Colon (tissue), 2 donors: ENCODE results near the gene ZFHX3.

ENCODE experiments used
- FAIRE-seq: peaks from 2 replicates; lab custom pipeline; 2012; peaks lifted over from hg19 to GRCh38; lab: Jason Lieb, UNC
- donor health status: control.
- donor health status: control.

ZFHX3 gene

DNA sequence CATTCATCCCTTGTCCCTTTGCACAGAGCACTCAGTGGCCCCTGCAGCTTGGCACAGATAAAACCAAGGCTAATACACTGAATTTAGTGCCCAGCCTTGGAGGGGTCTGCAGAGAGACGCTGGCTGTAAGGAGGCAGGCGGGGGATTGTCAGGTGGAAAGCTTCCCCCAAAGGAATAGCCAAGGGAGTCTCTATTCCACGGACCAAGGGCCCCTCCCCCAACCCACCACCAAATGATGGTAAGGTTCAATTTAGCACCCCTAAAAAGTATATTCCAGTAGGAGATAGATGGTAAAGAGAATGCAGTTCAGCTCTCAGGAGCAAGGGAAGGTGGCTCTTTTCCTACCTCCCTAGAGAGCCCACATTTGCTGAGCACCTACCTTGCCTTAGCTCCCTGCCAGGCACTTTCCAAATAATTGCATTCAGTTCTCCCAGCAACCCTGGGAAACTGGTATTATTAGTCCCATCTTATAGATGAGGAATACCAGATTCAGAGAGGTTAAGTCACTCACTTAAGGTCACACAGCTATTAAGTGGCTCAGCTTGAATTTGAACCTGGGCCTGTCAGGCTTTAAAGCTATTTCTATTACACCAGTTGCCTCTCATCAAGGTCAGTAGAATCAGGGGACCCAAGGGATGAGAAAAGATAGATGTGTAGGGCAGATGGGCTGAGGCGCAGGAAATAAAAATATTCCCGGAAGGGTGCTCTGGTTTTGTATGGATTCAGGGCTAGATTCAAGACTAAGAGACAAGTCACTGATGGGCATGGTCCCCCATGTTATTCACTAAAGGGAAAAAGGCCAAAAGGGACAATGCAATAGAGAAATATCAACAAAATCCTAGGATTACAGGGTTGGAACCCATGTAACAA is 20.0 kb upstream of the ZFHX3 start:
- FAIRE-seq = no peak

DNA sequence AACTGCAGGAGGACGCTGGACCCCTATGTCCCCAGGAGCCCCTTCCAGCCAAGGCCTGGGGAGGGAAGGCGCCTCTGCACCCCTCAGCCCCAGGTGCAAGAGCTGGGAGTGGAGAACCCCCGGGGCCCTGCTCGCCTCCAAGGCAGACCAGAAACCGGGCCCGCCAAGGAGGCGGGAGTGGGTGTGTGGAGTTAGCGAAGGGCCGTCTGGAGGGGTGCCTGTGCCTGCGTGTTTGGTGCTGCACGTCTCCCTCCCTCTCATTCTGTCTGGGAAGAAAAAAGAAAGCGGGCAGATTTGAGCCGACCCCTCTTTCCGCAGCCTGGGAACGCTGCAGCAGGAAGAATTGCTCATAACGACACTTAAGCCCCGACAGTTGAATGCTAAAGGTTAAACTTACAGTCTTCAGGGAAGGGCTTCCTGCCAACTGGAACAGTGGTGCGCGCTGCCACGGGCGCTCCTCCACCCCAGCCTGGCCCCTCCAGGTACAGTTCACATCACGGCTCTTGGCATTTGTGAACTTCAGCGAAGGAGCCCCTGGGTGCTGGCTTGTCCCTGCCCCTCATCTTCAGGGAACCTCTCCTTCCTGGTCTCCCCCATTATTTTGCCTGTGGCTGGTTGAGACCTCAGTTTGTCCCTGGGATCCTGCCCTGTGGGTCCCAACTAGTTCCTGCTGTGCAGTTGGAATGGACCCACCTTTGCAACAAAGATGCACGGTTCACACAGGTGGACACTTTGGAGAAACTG is 19.2 kb upstream of the ZFHX3 start:
- FAIRE-seq = no peak

DNA sequence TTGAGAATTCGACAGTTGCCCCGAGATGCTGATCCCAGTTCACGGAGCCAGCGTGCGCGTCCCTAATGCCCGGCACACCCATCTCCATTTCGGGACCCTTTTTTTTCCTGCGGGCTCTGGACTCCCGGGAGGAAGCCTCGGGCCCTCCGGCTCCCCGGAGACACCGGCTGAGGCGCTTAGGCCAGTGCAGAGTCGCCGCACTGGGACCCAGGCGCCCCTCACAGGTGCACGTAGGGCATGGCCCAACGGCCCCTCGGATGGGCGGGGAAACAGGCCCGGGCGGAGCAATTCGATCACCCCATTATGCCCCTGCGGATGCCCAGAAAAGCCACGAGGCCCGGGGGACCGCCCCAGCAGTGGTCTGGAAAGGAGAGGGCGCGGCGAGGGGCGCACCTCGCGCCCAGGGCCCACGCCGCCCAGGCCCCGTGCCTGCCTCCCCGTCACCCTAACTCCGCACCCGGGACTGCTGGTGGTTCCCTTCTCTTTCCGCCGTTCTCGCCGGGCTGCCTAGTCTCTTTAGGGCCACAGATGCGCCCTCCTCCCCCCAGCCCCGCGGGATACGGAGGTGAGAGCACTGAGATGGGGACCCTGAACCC is 18.5 kb upstream of the ZFHX3 start:
- no peak for FAIRE-seq

DNA sequence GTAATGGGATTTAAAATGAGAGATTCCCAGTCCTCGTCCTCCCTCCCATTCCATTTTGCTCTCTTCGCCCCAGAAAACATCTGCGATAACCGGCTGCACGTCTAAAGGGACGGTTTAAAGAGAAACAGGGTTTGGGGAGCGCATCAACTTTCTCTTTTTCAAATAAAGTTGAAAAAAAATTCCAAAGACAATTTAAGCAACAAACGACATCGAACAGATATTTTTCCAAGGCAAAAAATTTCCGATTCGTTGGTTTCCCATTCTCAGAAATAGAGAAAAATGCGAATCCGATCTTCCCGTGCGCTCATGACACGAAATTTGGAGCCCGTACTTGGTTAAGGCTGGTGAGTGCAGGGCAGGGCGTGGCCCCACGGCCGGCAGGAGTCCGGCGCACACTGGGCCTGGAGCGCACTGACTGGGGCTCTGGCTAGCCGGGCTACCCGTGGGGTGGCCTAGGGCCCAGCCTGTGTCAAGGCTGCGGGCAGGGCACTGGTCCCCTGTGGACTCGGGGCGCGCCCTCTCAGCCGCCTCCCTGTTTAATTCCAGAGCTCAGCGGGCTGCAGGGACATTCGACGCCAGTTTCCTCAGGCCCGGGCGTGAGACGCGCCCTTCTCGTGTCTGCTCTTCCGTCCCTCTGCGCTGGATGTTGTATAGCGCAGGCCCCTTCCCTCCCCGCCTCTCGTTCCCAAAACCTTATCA is 17.9 kb upstream of the ZFHX3 start:
- FAIRE-seq = no peak

- FAIRE-seq = no peak
These were observed 17.1 kb upstream of the ZFHX3 start for GRCh38 chr16:73064994-73065545.

GRCh38 chr16:73064212-73064993 is 16.5 kb upstream of the ZFHX3 start:
- no peak for FAIRE-seq

- FAIRE-seq = no peak
These were observed 15.9 kb upstream of the ZFHX3 start for GRCh38 chr16:73063854-73064211.

- no peak for FAIRE-seq
These were observed 15.1 kb upstream of the ZFHX3 start for GRCh38 chr16:73062743-73063733.

- no peak for FAIRE-seq
These were observed 14.2 kb upstream of the ZFHX3 start for GRCh38 chr16:73062001-73062616.

DNA sequence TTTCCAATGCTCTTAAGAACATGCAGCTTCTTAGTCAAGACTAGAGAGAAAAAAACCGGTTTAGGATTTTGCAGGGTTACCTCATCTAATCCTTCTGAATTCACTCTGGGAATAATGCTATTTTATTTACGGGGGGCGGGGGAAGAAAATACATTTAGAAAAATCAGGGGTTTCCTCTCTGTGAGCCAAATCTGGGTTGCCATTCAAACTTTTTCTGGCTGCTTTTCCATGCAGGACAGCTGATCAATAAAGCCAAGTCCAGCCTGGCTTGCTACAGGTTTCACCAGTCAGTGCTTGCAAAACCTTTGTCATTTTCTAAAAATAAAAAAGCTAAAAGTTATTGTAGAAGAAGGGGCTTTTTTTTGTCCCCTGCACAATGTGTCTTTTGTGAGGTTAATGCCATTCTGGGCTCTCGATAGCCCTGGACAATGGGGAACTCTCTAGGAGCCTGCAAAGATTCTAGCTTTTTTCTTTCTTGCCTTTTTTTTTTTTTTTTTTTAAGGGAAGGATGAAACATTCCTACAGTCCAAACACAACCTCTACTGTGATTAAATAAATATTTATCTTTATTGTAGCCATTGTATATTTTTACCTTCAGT is 13.1 kb upstream of the ZFHX3 start:
- FAIRE-seq = no peak

GRCh38 chr16:73059779-73060615 is 12.1 kb upstream of the ZFHX3 start:
- FAIRE-seq = no peak

- FAIRE-seq = no peak
These were observed 10.9 kb upstream of the ZFHX3 start for GRCh38 chr16:73058616-73059409.

DNA sequence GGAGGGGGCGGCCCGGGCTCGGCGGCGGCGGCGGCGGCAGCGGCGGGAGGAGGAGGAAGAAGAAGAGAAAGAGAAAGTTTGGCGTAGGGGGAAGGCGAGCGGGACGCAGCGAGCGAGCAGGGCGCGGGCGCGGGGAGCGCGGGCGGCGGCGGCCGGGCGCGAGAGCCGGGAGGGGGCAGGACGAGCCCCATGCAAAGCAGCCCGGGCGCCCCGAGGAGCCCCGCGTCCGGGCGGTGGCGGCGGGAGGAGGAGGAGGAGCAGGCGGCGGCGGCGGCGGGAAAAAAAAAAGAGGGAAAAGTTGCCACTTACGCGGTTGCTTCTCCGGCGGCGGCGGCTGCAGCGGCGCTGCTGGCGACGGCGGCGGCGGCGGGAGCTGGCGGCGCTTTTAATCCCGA is 10.3 kb upstream of the ZFHX3 start:
- no peak for FAIRE-seq

DNA sequence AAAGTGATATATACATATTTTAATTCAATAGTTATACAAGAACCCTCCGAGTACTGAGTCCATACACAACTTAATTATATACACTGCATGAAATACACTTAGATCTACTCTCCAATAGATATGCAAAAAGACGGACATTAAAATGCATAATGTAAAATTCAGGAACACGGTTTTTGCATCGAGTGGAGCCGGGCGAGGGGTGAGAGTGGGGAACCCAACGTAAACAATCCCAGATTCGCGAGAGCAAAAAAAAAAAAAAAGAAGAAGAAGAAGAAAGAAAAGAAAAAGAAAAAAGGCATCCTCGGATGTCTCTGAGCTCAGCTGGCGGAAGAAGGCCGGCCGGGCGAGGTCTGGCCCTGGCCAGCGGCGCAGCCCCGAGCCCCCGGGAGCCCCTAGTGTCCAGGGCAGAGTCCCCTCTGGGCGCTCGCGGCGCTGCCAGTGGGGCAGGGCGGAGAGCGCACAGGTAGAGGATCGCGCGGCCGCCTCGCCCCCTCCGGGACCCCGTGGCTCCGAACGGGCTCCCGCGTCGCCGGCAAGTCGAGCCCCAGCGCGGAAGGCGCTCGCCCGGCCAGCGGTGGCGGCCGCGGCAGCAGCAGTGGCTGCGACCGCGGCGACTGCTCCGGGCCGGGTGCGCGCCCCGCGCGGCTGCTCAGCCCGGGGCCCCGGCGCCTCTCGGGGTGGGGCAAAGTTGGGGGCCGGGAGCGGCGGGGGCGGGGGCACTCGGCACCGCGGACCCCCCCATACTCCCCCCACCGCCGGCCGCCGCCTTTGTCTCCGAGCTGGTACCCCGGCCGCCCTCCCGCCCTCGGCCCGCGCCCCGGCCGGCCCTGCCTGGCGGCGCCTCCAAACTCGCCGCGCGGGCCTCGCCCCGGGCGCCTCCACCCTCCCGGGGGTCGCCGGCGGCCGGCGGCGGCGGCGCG is 9.6 kb upstream of the ZFHX3 start:
- no peak for FAIRE-seq

DNA sequence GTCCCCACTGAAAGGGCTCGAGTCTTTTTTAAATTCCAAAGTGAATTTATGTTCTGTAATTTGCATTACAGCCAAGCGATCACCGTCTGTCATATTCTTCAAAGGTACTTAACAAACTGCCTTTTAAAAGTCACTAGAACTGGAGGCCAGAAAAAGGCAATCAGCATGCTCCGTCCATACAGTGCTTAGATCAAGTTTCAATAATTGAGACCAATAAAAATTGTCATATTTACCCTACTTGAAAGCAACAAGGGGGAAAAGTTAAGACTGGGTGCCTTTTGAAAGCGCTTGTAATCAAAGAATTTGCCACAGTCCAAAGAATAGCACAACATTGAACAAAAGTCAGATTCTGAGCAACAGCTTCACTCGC is 9.0 kb upstream of the ZFHX3 start:
- no peak for FAIRE-seq

DNA sequence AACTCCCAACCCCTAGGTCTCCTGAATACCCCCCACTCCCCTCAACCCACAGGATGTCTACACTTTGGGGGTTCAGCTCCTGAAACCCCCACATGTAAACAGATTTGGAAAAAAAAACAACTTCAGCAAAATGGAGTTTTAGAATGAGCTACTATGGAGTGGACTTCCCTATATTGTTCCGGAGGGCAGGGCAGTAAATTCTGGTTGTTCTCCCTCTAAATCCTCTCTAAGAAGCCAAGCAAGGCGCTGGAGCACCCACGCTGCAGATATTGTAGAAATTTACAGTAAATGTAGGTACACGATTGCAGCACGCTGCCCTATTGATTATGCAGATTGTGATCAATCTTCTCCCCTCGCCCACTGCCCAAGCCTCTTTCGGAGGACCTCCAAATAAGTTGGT is 8.5 kb upstream of the ZFHX3 start:
- no peak for FAIRE-seq
